K562 (cell line): Measurements from ENCODE around the gene FRAT2. TPM values are rescaled to one million over a fixed set of nuclear protein-coding genes. Genes with fewer than 3 reads are reported as not detected.

ENCODE experiments used
- ATAC-seq: fragments of 200-7000 bp; cut with Tn5 transposase; 3 replicates; pipeline ENCODE4 v1.9.1; 2020; ENCODE audit warnings: moderate library complexity
- BruUV-seq: library from RNA; stranded (reverse); fragments of 400-500 nt; replicated peaks from 2 replicates; lab custom pipeline; 2021; lab: Mats Ljungman, UMichigan
- CTCF ChIA-PET: fragments of 300-600 bp; formaldehyde crosslinking; extraction: SDS; loops from one replicate; lab custom pipeline; 2021; ENCODE audit warnings: low intra/inter-chr PET ratio; lab: Yijun Ruan, JAX
- POLR2A ChIA-PET: fragments of 300-600, 350-650 bp; sonication (Branson Sonifier 250); formaldehyde crosslinking; extraction: SDS; loops from one replicate; lab custom pipeline; 2021; ENCODE audit warnings: antibody characterized with exemption, inconsistent platforms; lab: Yijun Ruan, JAX
- DNase-seq, 4 experiments: peaks; one replicate each; pipeline versions ENCODE4 v3.0.0 to v3.0.0-alpha.2; 2011 to 2018; ENCODE audit warnings: low spot score in 3 of 4, mixed read lengths in 3 of 4; ENCODE audit errors: extremely low read depth in 1 of 4
- FAIRE-seq: peaks from 2 replicates; lab custom pipeline; 2011; peaks lifted over from hg19 to GRCh38; lab: Jason Lieb, UNC
- H2AFZ ChIP-seq: 2 replicates; pipeline ENCODE4 v1.6.0; 2011; ENCODE audit warnings: low read depth, low read length, control low read depth, inconsistent platforms
- H3K27ac ChIP-seq: fragments of 200-600 bp; 3 replicates; pipeline ENCODE4 v1.8.0; 2011; ENCODE audit warnings: low read depth, mild to moderate bottlenecking, control low read depth, inconsistent platforms, low read length, moderate library complexity, mixed read lengths; ENCODE audit errors: extremely low read depth
- H3K27me3 ChIP-seq, 2 experiments: fragments of 300-600 bp in 1 of 2; 2 replicates in 1 of 2; 3 replicates in 1 of 2; pipeline versions ENCODE4 v1.6.0 to v1.8.0; 2011; ENCODE audit warnings: inconsistent platforms in 2 of 2, low read length in 2 of 2, mild to moderate bottlenecking in 1 of 2, mixed read lengths in 1 of 2, moderate library complexity in 1 of 2; ENCODE audit not compliant: control insufficient read depth in 2 of 2, insufficient read depth in 2 of 2
- H3K36me3 ChIP-seq: fragments of 300-600 bp; 3 replicates; pipeline ENCODE4 v1.8.0; 2011; ENCODE audit warnings: mild to moderate bottlenecking, low read length, inconsistent platforms; ENCODE audit not compliant: control insufficient read depth, insufficient read depth
- H3K4me1 ChIP-seq, 2 experiments: fragments of 200-600 bp in 1 of 2; replicated peaks in 1 of 2; 2 replicates in 1 of 2; 3 replicates in 1 of 2; pipeline versions ENCODE4 v1.5.1 to v1.8.0; 2011; ENCODE audit warnings: inconsistent platforms in 2 of 2, low read length in 2 of 2, mild to moderate bottlenecking in 1 of 2, mixed read lengths in 1 of 2, moderate library complexity in 1 of 2; ENCODE audit not compliant: control insufficient read depth in 2 of 2, insufficient read depth in 2 of 2
- H3K4me2 ChIP-seq: 2 replicates; pipeline ENCODE4 v1.6.1; 2011; ENCODE audit warnings: low read length, control low read depth, inconsistent platforms, mixed read lengths; ENCODE audit not compliant: insufficient read depth
- H3K4me3 ChIP-seq: fragments of 200-600 bp; sonication (generic), shearing (Covaris generic); 2 replicates; pipeline ENCODE4 v1.5.1; 2016; ENCODE audit warnings: control low read depth, inconsistent platforms
- H3K79me2 ChIP-seq: fragments of 200-600 bp; 3 replicates; pipeline ENCODE4 v1.8.0; 2011; ENCODE audit warnings: low read length, inconsistent platforms; ENCODE audit not compliant: control insufficient read depth, insufficient read depth
- H3K9ac ChIP-seq, 2 experiments: 2 replicates each; pipeline versions ENCODE4 v1.6.0 to v1.6.1; 2011; ENCODE audit warnings: low read depth in 2 of 2, low read length in 2 of 2, control low read depth in 1 of 2, inconsistent platforms in 1 of 2, mild to moderate bottlenecking in 1 of 2, mixed read lengths in 1 of 2; ENCODE audit not compliant: insufficient read depth in 1 of 2
- H3K9me1 ChIP-seq: one replicate; pipeline ENCODE4 v1.6.0; 2011; ENCODE audit warnings: inconsistent platforms, mild to moderate bottlenecking, low read length, moderate library complexity; ENCODE audit not compliant: control insufficient read depth, insufficient read depth
- H3K9me3 ChIP-seq: replicated peaks from 2 replicates; pipeline ENCODE4 v1.5.1; 2011; ENCODE audit warnings: low read depth, low read length, inconsistent platforms; ENCODE audit not compliant: control insufficient read depth, insufficient read depth
- H4K20me1 ChIP-seq: replicated peaks from 2 replicates; pipeline ENCODE4 v1.6.1; 2011; ENCODE audit warnings: low read length, inconsistent platforms, mixed read lengths; ENCODE audit not compliant: control insufficient read depth, insufficient read depth
- CREM ChIP-seq: IDR thresholded peaks from 2 replicates; pipeline ENCODE4 v1.6.1; 2014; ENCODE audit warnings: antibody characterized with exemption, low read depth
- DIDO1 ChIP-seq: fragments of 450-650 bp; IDR thresholded peaks from 2 replicates; pipeline ENCODE4 v1.6.1; 2016; ENCODE audit warnings: low read depth, missing biosample characterization, missing genetic modification characterization
- DPF2 ChIP-seq: fragments of 450-650 bp; IDR thresholded peaks from 2 replicates; pipeline ENCODE4 v1.6.1; 2016
- HMBOX1 ChIP-seq: sonication (generic); IDR thresholded peaks from 2 replicates; pipeline ENCODE4 v1.6.1; 2016
- KLF6 ChIP-seq: fragments of 250-450 bp; sonication (Bioruptor Pico); IDR thresholded peaks from 2 replicates; pipeline ENCODE4 v1.4.0; 2020; ENCODE audit warnings: mild to moderate bottlenecking, moderate library complexity, borderline replicate concordance
- NCOA2 ChIP-seq, 2 experiments: fragments of 450-650 bp; IDR thresholded peaks; 2 replicates each; pipeline ENCODE4 v1.6.1; 2018; ENCODE audit warnings: mild to moderate bottlenecking in 2 of 2, moderate library complexity in 1 of 2; ENCODE audit not compliant: partially characterized antibody in 2 of 2
- NEUROD1 ChIP-seq: fragments of 150-350 bp; IDR thresholded peaks from 2 replicates; pipeline ENCODE4 v1.6.1; 2014; ENCODE audit warnings: borderline replicate concordance, low read length, low read depth; ENCODE audit not compliant: partially characterized antibody
- PTRF ChIP-seq: fragments of 450-650 bp; IDR thresholded peaks from 2 replicates; pipeline ENCODE4 v1.6.1; 2016; ENCODE audit warnings: mild to moderate bottlenecking, missing genetic modification characterization, missing compliant biosample characterization
- SP2 ChIP-seq: IDR thresholded peaks from 2 replicates; pipeline ENCODE4 v1.6.1; 2011; ENCODE audit warnings: mild to moderate bottlenecking, low read depth, low read length, moderate library complexity; ENCODE audit not compliant: poor library complexity, severe bottlenecking; ENCODE audit errors: extremely low read depth
- TGIF2 ChIP-seq: sonication (generic); formaldehyde crosslinking; IDR thresholded peaks from 2 replicates; pipeline ENCODE4 v1.8.1; 2022; ENCODE audit warnings: mild to moderate bottlenecking, missing genetic modification reagents, moderate library complexity
- ZBTB33 ChIP-seq: sonication (generic); formaldehyde crosslinking; IDR thresholded peaks from 2 replicates; pipeline ENCODE4 v1.8.1; 2023; ENCODE audit warnings: mild to moderate bottlenecking, missing genetic modification reagents
- ZNF57 ChIP-seq: fragments of 450-650 bp; formaldehyde crosslinking; IDR thresholded peaks from 2 replicates; pipeline ENCODE4 v1.4.0; 2020; ENCODE audit warnings: mild to moderate bottlenecking, moderate library complexity
- ZNF707 ChIP-seq: fragments of 250-450 bp; sonication (Bioruptor Pico); conservative IDR thresholded peaks from 2 replicates; pipeline ENCODE4 v1.8.0; 2022; ENCODE audit warnings: inconsistent platforms, mild to moderate bottlenecking, moderate library complexity
- ZNF780A ChIP-seq: fragments of 250-450 bp; sonication (Bioruptor Pico); IDR thresholded peaks from 2 replicates; pipeline ENCODE4 v1.5.0; 2021; ENCODE audit warnings: mild to moderate bottlenecking
- WGBS: fragments of 100-300 bp; shearing (Covaris generic); methylation state at CpG from one replicate; pipeline ENCODE4 v1.1.6; 2016; ENCODE audit warnings: low coverage, mixed read lengths; ENCODE audit not compliant: insufficient coverage; ENCODE audit errors: missing lambda C conversion rate; 5-methylcytosine and 5-hydroxymethylcytosine counted together
- in situ Hi-C: fragments of 300-500 bp; cut with MboI; formaldehyde crosslinking; loops from 4 replicates; pipeline ENCODE4 v1.15.0; 2018; ENCODE audit warnings: inconsistent platforms, mixed read lengths
- intact Hi-C: fragments of 100-400 bp; cut with micrococcal nuclease; formaldehyde crosslinking; loops from 2 replicates; pipeline ENCODE4 v1.14.2; 2022
- polyA plus RNA-seq, 8 experiments: library from polyadenylated mRNA; depleted of rRNA in 4 of 8; stranded (reverse) in 5 of 8; unstranded in 3 of 8; fragments of >200 nt; fragmentation: Nextera tagmentation in 2 of 8; fragmentation: Illumina TruSeq in 1 of 8; extraction: Ambion mirVana in 2 of 8; extraction: Trizol in 1 of 8; gene quantifications; 2 replicates each; pipeline versions ENCODE4 v1.2.1 to v1.2.3, GENCODE V29; 2011 to 2014; ENCODE audit warnings: inconsistent platforms in 1 of 8, missing spikeins in 1 of 8
- total RNA-seq, 7 experiments: library from RNA; depleted of rRNA in 6 of 7; stranded (reverse); fragments of >200 nt in 6 of 7; fragmentation: Illumina TruSeq in 2 of 7; extraction: Trizol in 2 of 7; gene quantifications; 2 replicates each; pipeline versions ENCODE4 v1.2.1 to v1.2.3, GENCODE V29; 2011 to 2021; ENCODE audit warnings: low replicate concordance in 1 of 7

The FRAT2 gene
- total and polyA plus RNA-seq, 9 of the 15 experiments (the other 6 are each of a cell fraction or from before 2014, with no cell fraction given) = 4.3 to 31.7 (median 19.5) TPM

DNA sequence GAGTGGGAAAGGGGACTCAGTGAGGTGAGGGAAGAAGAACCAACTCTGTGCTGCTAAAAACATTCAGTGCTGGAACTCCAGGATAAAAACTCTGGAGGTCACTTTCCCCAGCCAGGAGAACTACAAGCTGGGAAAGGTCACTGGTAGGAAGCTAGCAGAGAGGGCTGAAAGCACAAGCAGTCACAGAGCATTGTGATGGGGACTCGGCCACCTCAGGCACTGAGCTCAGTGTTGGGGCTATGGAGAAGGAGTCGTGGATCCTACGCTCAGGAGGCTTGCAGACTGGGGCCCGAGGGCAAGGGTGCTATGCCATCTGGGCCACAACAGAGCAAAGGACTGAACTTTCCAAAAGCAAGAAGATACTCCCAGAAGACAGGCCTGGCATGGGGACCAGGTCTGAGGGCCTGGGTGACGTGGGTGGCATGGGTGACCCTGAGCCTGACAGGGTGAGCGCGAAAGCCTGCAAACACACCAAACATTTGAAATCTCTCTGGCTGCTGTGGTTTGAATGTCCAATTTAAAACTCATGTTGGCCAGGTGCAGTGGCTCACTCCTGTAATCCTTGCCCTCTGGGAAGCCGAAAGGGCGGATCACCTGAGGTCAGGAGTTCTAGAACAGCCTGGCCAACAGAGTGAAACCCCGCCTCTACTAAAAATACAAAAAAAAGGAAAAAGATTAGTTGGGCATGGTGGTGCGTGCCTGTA, 32.3 kb downstream of the FRAT2 start:
- no peaks in the 10 kb centered on the region for H4K20me1 ChIP-seq
- ChIA-PET CTCF (no interaction called here), POLR2A (no interaction called here)
- no peaks in the 10 kb centered on the region for H3K27me3 ChIP-seq
- TF ChIP-seq ZNF57 (CRISPR knock-in tag) (no peak), ZNF780A (CRISPR knock-in tag) (no peak), NCOA2 (IDR thresholded peaks at IDR 0.05; ENCODE audit: partially characterized antibody in 2 of 2) (no peak), ZNF707 (CRISPR knock-in tag) (no peak), KLF6 (no peak), SP2 (no peak), DIDO1 (no peak), NEUROD1 (no peak), CREM (no peak), ZBTB33 (CRISPR knock-in tag) (no peak), HMBOX1 (no peak), TGIF2 (CRISPR knock-in tag) (no peak), DPF2 (no peak), PTRF (tag) (no peak)
- H3K36me3 ChIP-seq = no peaks in the 10 kb centered on the region
- no peak overlapping the region for H3K4me3 ChIP-seq
- H3K9me1 ChIP-seq = no peaks in the 10 kb centered on the region
- DNase-seq (no peak), ATAC-seq (no peak), FAIRE-seq (no peak)
- intact Hi-C loops = no loop called here
- in situ Hi-C loops = no loop called here
- H3K9me3 ChIP-seq = no peaks in the 10 kb centered on the region
- no peak overlapping the region for H3K27ac ChIP-seq
- H3K4me1 ChIP-seq = peaks cover 8 to 13% of the 10 kb centered on the region in 2 experiments; a peak in 4 of 5 replicates
- no TSS peak for BruUV-seq
- H3K79me2 ChIP-seq = no peaks in the 10 kb centered on the region
- no peak overlapping the region for H3K4me2 ChIP-seq
- peak overlapping the region in 1 of 2 experiments; percentile 61; a peak in 1 of 4 replicates for H3K9ac ChIP-seq
- 90% methylated on average over 7 of the region's 11 CpGs for WGBS
- peak overlapping the region; percentile 68 for H2AFZ ChIP-seq
